HG03565 (cell line): ENCODE data around the gene INAFM1.

ENCODE experiments used
- ATAC-seq: cut with Tn5 transposase; IDR thresholded peaks from one replicate; pipeline ENCODE4 v1.9.1; 2021; ENCODE audit warnings: mild to moderate bottlenecking, moderate library complexity; ENCODE audit not compliant: unreplicated experiment

INAFM1 gene

GRCh38 chr19:47309038-47309437 is 34.4 kb downstream of the INAFM1 start:
- ATAC-seq: no peak

GRCh38 chr19:47309608-47310007 is 34.9 kb downstream of the INAFM1 start, which contains the start of gene C5AR1:
C5AR1 (plus strand) TSS chr19:47309861; CDS start chr19:47309896, 35 bp downstream.
- no peak for ATAC-seq

- no peak for ATAC-seq
Measured at GRCh38 chr19:47310323-47310722, 35.6 kb downstream of the INAFM1 start.

- no peak for ATAC-seq
Measured at GRCh38 chr19:47310819-47311218, 36.1 kb downstream of the INAFM1 start.

GRCh38 chr19:47312366-47313006 is 37.8 kb downstream of the INAFM1 start:
- ATAC-seq: no peak

- ATAC-seq: no peak
Measured at GRCh38 chr19:47313754-47314295, 39.1 kb downstream of the INAFM1 start.

GRCh38 chr19:47315125-47315821 is 40.6 kb downstream of the INAFM1 start:
- no peak for ATAC-seq

- ATAC-seq: no peak
Measured at GRCh38 chr19:47316513-47316912, 41.8 kb downstream of the INAFM1 start.

- ATAC-seq: no peak
Measured at GRCh38 chr19:47319923-47320871, 45.5 kb downstream of the INAFM1 start.

GRCh38 chr19:47321630-47322029 is 46.9 kb downstream of the INAFM1 start:
- ATAC-seq: no peak

- no peak for ATAC-seq
Measured at GRCh38 chr19:47322058-47322457, 47.4 kb downstream of the INAFM1 start.

GRCh38 chr19:47323409-47323808 is 48.7 kb downstream of the INAFM1 start:
- no peak for ATAC-seq

- no peak for ATAC-seq
Measured at GRCh38 chr19:47323872-47324271, 49.2 kb downstream of the INAFM1 start.

- ATAC-seq: no peak
Measured at GRCh38 chr19:47324502-47324901, 49.8 kb downstream of the INAFM1 start.
